Hematopoietic multipotent progenitor cell (in vitro differentiated cells): Measurements from ENCODE around the gene AFF1. TPM values are rescaled to one million over a fixed set of nuclear protein-coding genes. Genes with fewer than 3 reads are reported as not detected.
"Not testable (repeated sequence)": the region's sequence is repeated elsewhere in the genome, so short reads cannot be mapped to it uniquely, and the experiment has no call there.

Experiments
- DNase-seq, 3 donors: peaks; one replicate each; pipeline ENCODE4 v3.0.0-alpha.2; 2011 to 2015; ENCODE audit warnings: low read depth in 2 of 3, low spot score in 2 of 3
- total RNA-seq: library from RNA; depleted of rRNA; stranded (reverse); fragments of >200 nt; gene quantifications from one replicate; pipeline ENCODE4 v1.2.3, GENCODE V29; 2012

Gene AFF1
- total RNA-seq, 1 donor, result 44.4 TPM

GRCh38 chr4:87030755-87031441 lies 96.1 kb downstream of the AFF1 start:
- DNase-seq, result no peak

DNA sequence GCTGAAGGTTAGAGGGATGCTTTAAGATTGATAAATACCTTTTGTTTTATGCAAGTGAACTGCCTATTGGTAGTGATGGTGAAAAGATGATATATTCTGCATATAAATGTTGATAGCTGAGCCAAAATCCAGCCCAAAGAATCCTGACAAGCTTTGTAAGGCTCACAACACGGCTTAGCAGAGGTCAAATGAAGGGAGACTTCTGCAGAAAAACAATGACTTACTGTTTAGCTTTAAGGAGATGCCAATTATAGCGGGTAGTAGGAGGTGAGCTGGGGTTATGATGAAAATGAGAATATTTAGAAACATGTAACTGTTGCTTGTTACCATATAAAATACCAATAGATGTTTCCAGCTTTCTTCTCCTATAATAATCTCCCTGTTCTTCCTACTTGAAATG lies 97.1 kb downstream of the AFF1 start:
- no peak for DNase-seq

DNA sequence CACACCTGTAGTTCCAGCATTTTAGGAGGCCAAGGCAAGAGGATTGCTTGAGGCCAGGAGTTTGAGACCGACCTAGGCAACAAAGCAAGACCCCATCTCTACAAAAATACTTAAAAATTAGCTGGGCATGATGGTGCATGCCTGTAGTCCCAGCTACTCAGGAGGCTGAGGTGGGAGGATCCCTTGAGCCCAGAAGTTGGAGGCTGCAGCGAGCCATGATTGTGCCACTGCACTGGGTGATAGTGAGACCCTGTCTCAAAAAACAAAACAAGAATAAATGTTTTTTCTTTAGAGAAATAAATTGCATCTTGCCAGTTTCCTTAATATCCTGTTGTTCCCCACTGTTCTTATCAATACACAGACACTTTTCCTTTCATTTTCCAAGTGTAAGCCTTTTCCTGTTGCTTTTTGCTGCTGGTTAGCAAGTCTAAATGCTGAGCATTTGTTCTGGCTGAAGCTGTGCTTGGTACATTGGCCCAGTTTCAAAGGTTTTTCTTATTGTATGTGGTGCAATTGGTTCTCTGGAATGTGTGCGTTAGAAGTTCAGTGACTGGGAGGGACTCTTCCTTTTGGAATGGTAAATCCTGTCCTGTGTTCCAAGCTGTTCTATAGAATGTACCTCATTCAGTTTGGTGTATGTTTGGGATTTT lies 98.2 kb downstream of the AFF1 start:
- no peak for DNase-seq

- no peak for DNase-seq
Observed at GRCh38 chr4:87033902-87034301, 99.1 kb downstream of the AFF1 start.

GRCh38 chr4:87034527-87034926 lies 99.7 kb downstream of the AFF1 start:
- DNase-seq, result no peak

GRCh38 chr4:87035881-87036509 lies 101.2 kb downstream of the AFF1 start:
- no peak for DNase-seq

GRCh38 chr4:87036713-87037112 lies 101.9 kb downstream of the AFF1 start:
- no peak for DNase-seq

- DNase-seq, result not testable (repeated sequence)
Observed at GRCh38 chr4:87037171-87037570, 102.4 kb downstream of the AFF1 start.

DNA sequence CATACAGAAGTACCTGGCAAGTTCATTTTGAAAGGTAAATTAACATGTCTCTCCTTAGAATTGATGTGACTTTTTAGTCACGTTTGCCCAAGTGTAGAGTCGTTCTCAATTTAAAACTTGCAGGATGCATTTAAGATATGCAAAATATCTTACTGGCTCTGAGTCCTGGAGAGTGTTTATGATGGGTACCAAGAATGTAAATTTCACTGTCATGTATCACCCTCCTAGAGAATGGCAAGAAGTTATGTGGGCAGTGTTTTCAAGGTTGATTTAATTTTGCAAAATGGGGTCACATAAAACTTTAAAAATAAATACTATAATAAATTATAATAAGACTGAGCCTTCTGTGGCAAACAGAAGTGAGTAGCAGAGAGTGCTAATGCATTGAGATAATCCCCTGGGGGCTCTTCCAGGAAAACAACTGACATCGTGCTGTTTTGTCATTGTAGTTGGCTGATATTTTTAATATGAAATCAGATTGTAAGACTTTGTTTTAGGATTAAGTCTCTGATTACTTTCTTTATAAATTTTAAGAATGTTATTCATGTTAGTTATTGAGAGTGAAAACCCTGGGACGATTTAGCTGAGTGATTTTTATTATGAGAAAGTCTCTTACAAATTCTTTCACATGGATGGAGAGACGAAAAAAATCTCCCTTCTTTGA lies 103.0 kb downstream of the AFF1 start:
- DNase-seq, result no peak

DNA sequence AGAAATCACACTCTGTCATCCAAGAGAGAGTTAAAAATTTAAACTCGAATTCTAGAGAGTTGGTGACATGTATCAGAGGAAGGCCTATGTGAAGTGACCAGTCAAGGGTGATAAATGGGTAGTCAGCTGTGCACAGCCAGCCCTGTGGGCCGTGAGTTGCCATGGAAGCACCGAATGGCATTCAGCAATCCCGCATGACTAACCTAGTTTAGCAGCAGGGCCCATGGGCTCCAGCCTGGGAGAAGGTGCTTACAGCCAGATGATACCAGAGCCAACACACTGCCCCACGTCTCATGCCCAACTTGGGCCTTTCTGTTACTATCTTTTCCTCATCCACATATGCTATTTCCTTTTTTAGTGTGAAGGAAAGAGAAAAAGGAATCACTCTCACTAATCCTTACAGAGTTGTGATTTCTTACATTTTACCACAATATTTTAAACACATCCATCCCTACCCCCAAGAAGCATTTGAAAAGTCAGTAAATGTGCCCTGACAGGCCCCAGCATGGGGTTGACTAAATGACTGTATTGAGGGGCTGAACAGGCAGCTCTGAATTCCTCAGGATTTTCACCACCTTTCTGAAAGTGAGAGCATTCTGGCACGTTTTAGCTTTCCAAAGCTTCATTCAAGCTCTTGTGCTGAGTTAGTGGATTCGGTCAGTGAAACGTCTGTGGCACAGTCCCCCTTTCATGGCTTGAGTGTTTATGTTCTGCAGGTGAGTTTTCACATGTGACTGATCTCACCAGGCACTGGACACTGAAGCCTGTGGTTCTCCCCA lies 104.2 kb downstream of the AFF1 start:
- peak in 1 of 3 donors; percentile 36 for DNase-seq

GRCh38 chr4:87041141-87041540 lies 106.3 kb downstream of the AFF1 start:
- no peak for DNase-seq

DNA sequence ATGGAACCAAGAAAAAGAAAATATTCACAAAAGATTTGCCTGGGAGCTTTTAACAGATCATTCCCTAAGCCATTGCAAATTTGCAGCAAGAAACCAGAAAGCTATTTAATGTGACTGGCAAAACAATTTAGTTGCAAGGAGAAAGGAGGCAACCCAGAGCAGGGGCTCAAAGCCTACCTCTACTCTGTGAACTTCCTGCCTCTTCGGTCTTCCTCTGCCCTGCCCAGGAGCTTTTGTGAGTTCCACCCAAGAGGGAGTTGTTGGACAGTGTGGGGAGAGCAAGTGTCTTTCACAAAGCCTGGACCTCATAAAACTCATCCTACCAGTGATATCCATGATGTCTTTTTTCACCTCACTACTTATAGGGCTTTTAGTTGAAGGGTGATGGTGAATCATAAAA lies 107.4 kb downstream of the AFF1 start:
- DNase-seq, result no peak

DNA sequence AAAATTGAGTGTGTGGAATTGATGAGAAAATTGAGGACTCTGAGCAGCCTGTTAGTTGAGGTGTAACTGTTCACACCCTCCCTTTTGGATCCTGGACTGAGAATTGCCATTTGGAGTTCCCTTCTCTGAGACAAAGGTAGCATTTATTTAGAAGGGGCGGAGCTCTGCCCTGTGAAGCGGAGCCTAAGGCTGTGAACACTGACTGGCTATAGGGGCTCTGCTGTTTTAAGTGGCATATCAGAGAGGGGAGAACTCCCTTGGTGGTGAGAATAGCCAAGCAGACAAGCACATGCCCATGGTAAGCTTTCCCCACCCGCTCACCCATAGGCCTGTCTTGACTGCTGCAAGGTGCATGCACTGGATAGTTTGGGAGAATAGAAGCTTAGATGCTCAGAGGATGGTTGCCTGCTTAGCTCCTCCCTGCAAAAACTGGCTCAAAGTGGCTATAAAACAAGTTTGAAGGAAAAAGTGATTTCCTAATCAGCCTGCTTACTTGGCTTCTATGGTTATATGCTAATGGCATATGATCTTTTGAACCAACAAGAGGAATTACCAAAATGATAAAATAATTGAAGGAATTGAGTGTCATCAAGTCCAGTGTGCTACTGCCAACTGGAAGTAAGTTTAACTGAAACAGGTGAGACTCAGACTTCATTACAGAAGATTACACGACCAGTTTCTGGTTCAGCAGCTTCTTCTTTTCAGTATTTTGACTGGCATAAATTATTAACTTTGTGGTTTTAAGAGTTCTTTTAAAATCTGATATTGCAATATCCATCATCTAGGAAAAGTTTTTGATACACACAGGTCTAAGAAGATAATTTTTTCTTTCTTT lies 108.4 kb downstream of the AFF1 start:
- no peak for DNase-seq

GRCh38 chr4:87044511-87045233 lies 109.9 kb downstream of the AFF1 start:
- DNase-seq, result no peak

GRCh38 chr4:87045234-87045558 lies 110.4 kb downstream of the AFF1 start:
- DNase-seq, result no peak

GRCh38 chr4:87045659-87046058 lies 110.8 kb downstream of the AFF1 start:
- DNase-seq, result no peak

- DNase-seq, result peak in 1 of 3 donors; percentile 24
Observed at GRCh38 chr4:87046121-87046551, 111.3 kb downstream of the AFF1 start.

DNA sequence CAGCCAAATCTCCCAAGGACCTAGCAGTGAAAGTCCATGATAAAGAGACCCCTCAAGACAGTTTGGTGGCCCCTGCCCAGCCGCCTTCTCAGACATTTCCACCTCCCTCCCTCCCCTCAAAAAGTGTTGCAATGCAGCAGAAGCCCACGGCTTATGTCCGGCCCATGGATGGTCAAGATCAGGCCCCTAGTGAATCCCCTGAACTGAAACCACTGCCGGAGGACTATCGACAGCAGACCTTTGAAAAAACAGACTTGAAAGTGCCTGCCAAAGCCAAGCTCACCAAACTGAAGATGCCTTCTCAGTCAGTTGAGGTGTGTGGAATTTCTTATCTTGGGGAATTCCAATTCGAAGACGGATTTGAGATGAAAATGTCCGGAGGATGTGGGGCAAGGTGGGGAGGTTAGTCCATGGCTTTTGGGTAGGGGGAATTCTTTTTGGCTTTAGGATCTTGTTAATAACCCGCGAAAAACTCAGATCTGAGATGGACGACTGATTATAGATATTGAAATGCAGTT lies 112.5 kb downstream of the AFF1 start:
- DNase-seq, result no peak

DNA sequence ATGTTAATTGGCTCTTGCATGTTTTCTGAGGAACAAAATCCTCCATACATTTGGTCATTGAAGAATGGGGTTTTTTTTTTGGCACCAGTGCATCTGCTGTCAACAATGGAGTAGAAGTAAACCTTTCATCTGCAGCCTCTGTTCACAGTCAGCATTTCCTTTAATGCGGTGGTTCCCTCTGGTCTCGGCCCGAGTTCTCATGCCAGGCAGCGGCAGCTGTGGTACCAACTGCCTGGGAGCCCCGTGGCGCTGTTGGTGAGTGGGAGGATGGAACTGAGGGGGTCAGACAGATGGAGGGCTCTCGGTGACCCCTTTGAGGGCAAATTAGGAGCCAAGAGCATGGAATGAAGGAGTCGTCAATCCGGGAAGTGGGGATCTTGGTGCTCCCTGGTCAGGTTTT lies 114.7 kb downstream of the AFF1 start:
- DNase-seq, result no peak
